Measurements from ENCODE around the gene MFN2. TPM values are rescaled to one million over a fixed set of nuclear protein-coding genes. Genes with fewer than 3 reads are reported as not detected.

The MFN2 gene
- total RNA-seq = 38.9 and 65.7 TPM in 2 replicates

DNA sequence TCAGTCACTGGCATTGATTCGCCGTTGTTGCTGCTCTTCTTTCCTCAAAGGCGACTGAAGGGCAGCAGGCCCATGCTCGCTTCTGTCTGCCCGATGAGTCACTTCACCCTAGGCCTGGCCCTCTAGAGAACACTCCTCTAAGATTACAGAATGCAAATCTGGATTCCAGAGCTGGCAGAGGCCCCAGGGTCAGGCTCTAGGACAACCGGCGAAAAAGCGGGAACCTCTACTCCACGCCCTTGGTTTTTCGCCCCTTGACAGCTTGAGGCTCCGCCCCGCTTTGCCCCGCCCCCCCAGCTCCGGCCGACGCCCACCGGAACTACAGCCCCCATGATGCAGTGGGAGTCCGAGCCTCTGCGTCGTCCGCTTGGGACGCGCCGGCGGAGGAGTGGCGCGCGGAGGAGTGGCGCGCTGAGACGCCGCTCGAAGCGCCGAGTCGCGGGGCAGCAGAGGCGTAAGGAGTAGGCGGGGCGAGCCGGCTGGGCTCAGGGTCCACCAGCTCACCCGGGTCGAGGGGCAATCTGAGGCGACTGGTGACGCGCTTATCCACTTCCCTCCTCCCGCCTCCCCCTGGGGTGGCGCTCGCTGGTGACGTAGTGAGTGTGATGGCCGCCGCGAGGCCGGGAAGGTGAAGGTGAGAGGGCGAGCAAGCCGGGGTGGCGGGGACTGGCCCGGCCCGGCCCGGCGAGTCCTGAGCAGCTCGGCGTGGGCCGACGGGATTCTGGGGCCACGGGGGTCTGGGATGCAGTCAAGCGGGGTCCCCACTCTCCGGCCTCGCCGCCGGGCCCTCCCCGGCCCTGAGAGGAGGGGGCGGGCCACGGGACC lies at the start of gene MFN2:
Gene MFN2 (plus strand): TSS at position 594 of the 825 bp plus-strand sequence. CDS start 8,725 bp downstream, outside the sequence.

GRCh38 chr1:11934302-11935056 lies 45.8 kb upstream of the MFN2 start, which contains the start of gene PLOD1:
Gene PLOD1 (plus strand): TSS chr1:11934717. CDS start chr1:11934780, 63 bp downstream.

Small RNA genes lying within 50 kb of the gene (small RNA-seq; reads per million reads assigned to genes)
- gene AL096840.1 = not detected
- not detected for gene MIR6729
- not detected for gene RF00019
- not detected for gene RN7SL649P

Other genes starting within 250 kb of the MFN2 start
- gene AGTRAP, start 244.3 kb upstream of the MFN2 start, total RNA-seq = 25.1 and 36.3 TPM in 2 replicates
- 0.39 TPM in 1 of 2 replicates, not detected in the other for gene C1orf167, start 218.3 kb upstream of the MFN2 start, total RNA-seq
- 29.1 and 33.0 TPM in 2 replicates for gene MTHFR, start 174.5 kb upstream of the MFN2 start, total RNA-seq
- 5.5 and 12.0 TPM in 2 replicates for gene CLCN6, start 174.3 kb upstream of the MFN2 start, total RNA-seq
- gene NPPA, start 132.7 kb upstream of the MFN2 start, total RNA-seq = not detected in 2 replicates
- gene NPPB, start 121.5 kb upstream of the MFN2 start, total RNA-seq = not detected in 2 replicates
- 66.7 and 98.5 TPM in 2 replicates for gene KIAA2013, start 54.0 kb upstream of the MFN2 start, total RNA-seq
- 186 and 269 TPM in 2 replicates for gene PLOD1, start 45.7 kb upstream of the MFN2 start, total RNA-seq
- 15.3 and 30.6 TPM in 2 replicates for gene MIIP, start 39.1 kb downstream of the MFN2 start, total RNA-seq
- 0.11 TPM in 1 of 2 replicates, not detected in the other for gene TNFRSF8, start 82.9 kb downstream of the MFN2 start, total RNA-seq
- gene TNFRSF1B, start 186.5 kb downstream of the MFN2 start, total RNA-seq = under 0.01 TPM in 1 of 2 replicates, not detected in the other
- 31.7 and 36.1 TPM in 2 replicates for gene VPS13D, start 249.6 kb downstream of the MFN2 start, total RNA-seq